Natural killer cell (primary cell): ENCODE results near the gene TAT. TPM values are rescaled to one million over a fixed set of nuclear protein-coding genes. Genes with fewer than 3 reads are reported as not detected.
"Not testable (repeated sequence)": the region's sequence is repeated elsewhere in the genome, so short reads cannot be mapped to it uniquely, and the experiment has no call there.

Source experiments
- ATAC-seq, 3 donors: fragments of 150-1000 bp in 2 of 3; fragments of 200-7000 bp in 1 of 3; cut with Tn5 transposase; 1 replicate in 1 of 3; 2 replicates in 2 of 3; pipeline ENCODE4 v1.10.0; 2021; ENCODE audit warnings: mild to moderate bottlenecking in 2 of 3, moderate library complexity in 2 of 3
- DNase-seq, 2 donors: peaks; one replicate each; pipeline versions ENCODE4 v3.0.0 to v3.0.0-alpha.2; 2013 to 2021; ENCODE audit warnings: mixed read lengths in 1 of 2
- H3K27ac ChIP-seq: one replicate; pipeline ENCODE4 v1.5.1; 2013; ENCODE audit warnings: mild to moderate bottlenecking, low read length
- H3K27me3 ChIP-seq: one replicate; pipeline ENCODE4 v1.6.1; 2013; ENCODE audit warnings: low read length; ENCODE audit not compliant: control insufficient read depth, insufficient read depth
- H3K36me3 ChIP-seq: one replicate; pipeline ENCODE4 v1.6.1; 2013; ENCODE audit warnings: low read length; ENCODE audit not compliant: control insufficient read depth, insufficient read depth
- H3K4me1 ChIP-seq: one replicate; pipeline ENCODE4 v1.6.1; 2013; ENCODE audit warnings: low read length; ENCODE audit not compliant: control insufficient read depth, insufficient read depth
- H3K4me3 ChIP-seq: one replicate; pipeline ENCODE4 v1.5.1; 2013; ENCODE audit warnings: low read length
- H3K9me3 ChIP-seq: one replicate; pipeline ENCODE4 v1.6.1; 2013; ENCODE audit warnings: low read length; ENCODE audit not compliant: control insufficient read depth, insufficient read depth
- H3K27ac Mint-ChIP-seq, 2 donors: one replicate each; pipeline ENCODE4 v1.8.0; 2022; ENCODE audit warnings: mild to moderate bottlenecking in 2 of 2, mixed read lengths in 2 of 2, moderate library complexity in 1 of 2
- H3K27me3 Mint-ChIP-seq, 2 donors: one replicate each; pipeline ENCODE4 v1.8.0; 2022; ENCODE audit warnings: low read depth in 2 of 2, mixed read lengths in 2 of 2
- H3K36me3 Mint-ChIP-seq: one replicate; pipeline ENCODE4 v1.8.0; 2022; ENCODE audit warnings: mixed read lengths
- H3K4me1 Mint-ChIP-seq, 2 donors: one replicate each; pipeline ENCODE4 v1.8.0; 2022; ENCODE audit warnings: mixed read lengths in 2 of 2
- H3K4me3 Mint-ChIP-seq: one replicate; pipeline ENCODE4 v1.8.0; 2022; ENCODE audit warnings: mild to moderate bottlenecking, moderate library complexity, mixed read lengths
- H3K9me3 Mint-ChIP-seq, 2 donors: one replicate each; pipeline ENCODE4 v1.8.0; 2022; ENCODE audit warnings: mixed read lengths in 2 of 2
- WGBS: methylation state at CpG from one replicate; pipeline ENCODE4 v1.1.7; 2013; ENCODE audit warnings: missing lambda C conversion rate; ENCODE audit not compliant: insufficient coverage; 5-methylcytosine and 5-hydroxymethylcytosine counted together
- intact Hi-C: fragments of 100-400 bp; cut with micrococcal nuclease; formaldehyde crosslinking; loops from one replicate; pipeline ENCODE4 v1.14.2; 2022
- total RNA-seq, 4 donors: library from RNA; stranded (reverse); fragments of 120-200 nt in 1 of 4; gene quantifications; one replicate each; pipeline versions ENCODE4 v1.2.3 to v1.2.4, GENCODE V29; 2013 to 2022
- TF ChIP-seq, protein P1 (sequence below): fragments of 200-600 bp; IDR thresholded peaks from one replicate; pipeline ENCODE4 v1.8.0; 2022; ENCODE audit warnings: antibody characterized with exemption

The TAT gene
- total RNA-seq, 3 donors from 2014 or later (not counting 1 experiment from before 2014, with no cell fraction given) = not detected

DNA sequence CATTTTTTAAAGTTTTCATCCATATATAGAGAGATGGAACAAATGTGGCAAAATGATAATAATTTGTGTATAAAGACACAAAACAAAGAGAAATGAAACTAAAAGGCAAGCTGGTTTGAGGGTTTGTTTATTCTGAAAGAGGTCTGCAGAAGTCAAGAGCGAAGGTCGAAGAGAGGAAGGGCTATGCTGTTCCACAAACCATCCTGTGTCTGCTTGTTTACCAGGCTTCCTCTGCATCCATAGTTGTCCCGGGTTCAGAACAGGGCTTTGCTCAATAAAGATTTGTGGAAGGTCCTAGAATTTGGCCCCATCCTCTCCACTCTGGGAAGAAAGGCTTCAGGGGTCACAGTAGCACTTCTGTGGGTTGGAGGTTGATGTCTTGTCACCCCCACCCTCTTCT lies 46.7 kb upstream of the TAT start:
- Histone ChIP-seq H3K9me3 (no peaks in the 10 kb centered on the region), H3K36me3 (no peaks in the 10 kb centered on the region), H3K4me1 (peaks cover 11% of the 10 kb centered on the region), H3K27ac (no peak overlapping the region), H3K4me3 (no peak overlapping the region), H3K27me3 (peaks cover 17% of the 10 kb centered on the region)
- DNase-seq = no peak
- H3K4me1 Mint-ChIP-seq = peaks cover 7 to 8% of the 10 kb centered on the region in 2 donors
- no peak overlapping the region for H3K27ac Mint-ChIP-seq
- TF ChIP-seq, protein P1, sequence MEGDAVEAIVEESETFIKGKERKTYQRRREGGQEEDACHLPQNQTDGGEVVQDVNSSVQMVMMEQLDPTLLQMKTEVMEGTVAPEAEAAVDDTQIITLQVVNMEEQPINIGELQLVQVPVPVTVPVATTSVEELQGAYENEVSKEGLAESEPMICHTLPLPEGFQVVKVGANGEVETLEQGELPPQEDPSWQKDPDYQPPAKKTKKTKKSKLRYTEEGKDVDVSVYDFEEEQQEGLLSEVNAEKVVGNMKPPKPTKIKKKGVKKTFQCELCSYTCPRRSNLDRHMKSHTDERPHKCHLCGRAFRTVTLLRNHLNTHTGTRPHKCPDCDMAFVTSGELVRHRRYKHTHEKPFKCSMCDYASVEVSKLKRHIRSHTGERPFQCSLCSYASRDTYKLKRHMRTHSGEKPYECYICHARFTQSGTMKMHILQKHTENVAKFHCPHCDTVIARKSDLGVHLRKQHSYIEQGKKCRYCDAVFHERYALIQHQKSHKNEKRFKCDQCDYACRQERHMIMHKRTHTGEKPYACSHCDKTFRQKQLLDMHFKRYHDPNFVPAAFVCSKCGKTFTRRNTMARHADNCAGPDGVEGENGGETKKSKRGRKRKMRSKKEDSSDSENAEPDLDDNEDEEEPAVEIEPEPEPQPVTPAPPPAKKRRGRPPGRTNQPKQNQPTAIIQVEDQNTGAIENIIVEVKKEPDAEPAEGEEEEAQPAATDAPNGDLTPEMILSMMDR = no peak
- WGBS = 31% methylated on average over 3 of the region's 3 CpGs
- no peak for ATAC-seq
- H3K36me3 Mint-ChIP-seq = no peaks in the 10 kb centered on the region
- H3K9me3 Mint-ChIP-seq = no peaks in the 10 kb centered on the region
- H3K27me3 Mint-ChIP-seq = peaks cover 15 to 20% of the 10 kb centered on the region in 2 donors
- intact Hi-C loops = no loop called here
- no peak overlapping the region for H3K4me3 Mint-ChIP-seq

DNA sequence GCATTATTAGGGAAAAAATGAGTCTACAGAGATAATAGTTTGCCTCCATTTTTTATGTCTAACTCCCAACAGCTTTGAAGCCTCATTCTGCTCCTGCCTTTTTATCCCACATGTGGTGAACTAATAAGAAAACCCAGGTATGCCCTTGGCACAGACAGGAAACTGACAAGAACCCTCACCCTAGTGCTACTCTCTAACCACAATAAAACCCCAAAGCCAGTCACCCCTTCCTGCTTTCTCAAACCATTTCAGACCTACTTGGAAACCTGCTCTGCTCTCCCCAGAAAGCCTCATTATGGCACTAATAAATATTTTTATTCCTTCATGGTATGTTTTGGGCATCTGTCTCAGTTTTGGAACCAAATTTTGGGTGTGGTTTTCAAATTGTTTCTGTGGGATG lies 45.2 kb upstream of the TAT start:
- Mint-ChIP-seq H3K27ac (peak overlapping the region in 1 of 2 donors; percentile 28), H3K9me3 (no peaks in the 10 kb centered on the region), H3K4me1 (peaks cover 7 to 8% of the 10 kb centered on the region in 2 donors), H3K36me3 (no peaks in the 10 kb centered on the region), H3K4me3 (no peak overlapping the region), H3K27me3 (peaks cover 14 to 21% of the 10 kb centered on the region in 2 donors)
- DNase-seq (peak in 1 of 2 donors; percentile 21), ATAC-seq (peak in 1 of 3 donors; percentile 51)
- Histone ChIP-seq H3K4me1 (peaks cover 11% of the 10 kb centered on the region), H3K4me3 (no peak overlapping the region), H3K9me3 (no peaks in the 10 kb centered on the region), H3K36me3 (no peaks in the 10 kb centered on the region), H3K27me3 (peaks cover 17% of the 10 kb centered on the region), H3K27ac (no peak overlapping the region)
- intact Hi-C loops = no loop called here
- TF ChIP-seq, protein P1 = no peak

DNA sequence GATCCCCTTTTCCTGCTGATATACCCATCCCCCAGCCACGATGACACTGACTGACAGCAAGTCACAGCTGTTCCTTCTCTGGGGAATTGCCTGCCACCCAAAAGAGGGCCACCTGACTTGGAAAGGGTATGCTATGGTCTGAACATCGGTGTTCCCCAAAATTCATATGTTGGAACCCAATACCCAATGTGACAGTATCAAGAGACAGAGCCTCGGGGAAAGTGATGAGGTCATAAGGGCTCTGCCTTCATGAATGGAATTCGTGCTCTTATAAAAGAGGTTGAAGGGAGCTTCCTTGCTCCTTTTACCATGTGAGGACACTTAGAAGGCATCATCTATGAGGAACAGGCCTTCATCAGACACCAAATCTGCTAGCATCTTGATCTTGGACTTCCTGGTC lies 41.5 kb upstream of the TAT start:
- H3K4me1 Mint-ChIP-seq = peaks cover 7 to 8% of the 10 kb centered on the region in 2 donors

DNA sequence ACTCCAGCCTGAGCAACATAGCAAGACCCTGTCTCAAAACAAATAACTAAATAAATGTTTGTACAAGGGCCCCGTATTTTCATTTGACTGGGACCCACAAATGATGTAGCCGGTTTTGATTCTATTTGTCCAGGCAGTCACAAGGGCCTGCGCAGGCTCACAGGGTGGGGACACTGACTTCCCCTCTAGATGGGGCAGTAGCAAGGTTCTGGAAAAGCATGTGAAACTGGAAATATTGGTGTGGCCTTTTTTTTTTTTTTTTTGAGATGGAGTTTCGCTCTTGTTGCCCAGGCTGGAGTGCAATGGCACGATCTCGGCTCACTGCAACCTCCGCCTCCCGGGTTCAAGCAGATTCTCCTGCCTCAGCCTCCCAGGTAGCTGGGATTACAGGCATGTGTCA lies 38.1 kb upstream of the TAT start:
- H3K4me3 Mint-ChIP-seq, H3K4me3 ChIP-seq, H3K36me3 ChIP-seq, H3K27me3 ChIP-seq, intact Hi-C loops, H3K9me3 ChIP-seq, ATAC-seq, H3K36me3 Mint-ChIP-seq, H3K27ac ChIP-seq, H3K4me1 Mint-ChIP-seq, H3K27ac Mint-ChIP-seq, H3K4me1 ChIP-seq, H3K9me3 Mint-ChIP-seq, DNase-seq: not testable (repeated sequence)
- H3K27me3 Mint-ChIP-seq = peaks cover 19 to 21% of the 10 kb centered on the region in 2 donors
- 93% methylated on average over 8 of the region's 8 CpGs for WGBS

More for the DNA sequence above, 41.5 kb upstream of the TAT start:
- H3K27me3 Mint-ChIP-seq = peaks cover 7 to 21% of the 10 kb centered on the region in 2 donors
- H3K9me3 Mint-ChIP-seq = no peaks in the 10 kb centered on the region
- intact Hi-C loops = no loop called here
- Histone ChIP-seq H3K4me3 (no peak overlapping the region), H3K9me3 (no peaks in the 10 kb centered on the region), H3K27me3 (no peaks in the 10 kb centered on the region), H3K36me3 (no peaks in the 10 kb centered on the region), H3K27ac (no peak overlapping the region), H3K4me1 (no peaks in the 10 kb centered on the region)
- ATAC-seq = no peak
- H3K36me3 Mint-ChIP-seq = no peaks in the 10 kb centered on the region
- H3K4me3 Mint-ChIP-seq = no peak overlapping the region
- TF ChIP-seq, protein P1 = no peak
- no peak overlapping the region for H3K27ac Mint-ChIP-seq
- 72% methylated on average over 4 of the region's 4 CpGs for WGBS
- DNase-seq = no peak
